Measurements from ENCODE around the gene CCDC92.

- no peak for TF ChIP-seq CTCF (IDR thresholded peaks at IDR 0.05)
- TF ChIP-seq POLR2A (IDR thresholded peaks at IDR 0.05), result no peak
- no peak for TF ChIP-seq POLR2AphosphoS5 (IDR thresholded peaks at IDR 0.05)
- TF ChIP-seq EP300 (IDR thresholded peaks at IDR 0.05), result no peak
Observed at GRCh38 chr12:123891516-123892179, 81.0 kb downstream of the CCDC92 start.
